GM23338 (cell line): ENCODE data around the gene PTPRN2. TPM values are rescaled to one million over a fixed set of nuclear protein-coding genes. Genes with fewer than 3 reads are reported as not detected.

Experiments used
- ATAC-seq: fragments of 200-7000 bp; cut with Tn5 transposase; 3 replicates; pipeline ENCODE4 v1.9.1; 2020
- DNase-seq: peaks from one replicate; pipeline ENCODE4 v3.0.0-alpha.2; 2015; ENCODE audit warnings: low spot score
- H2AFZ ChIP-seq: fragments of 200-600 bp; sonication (generic); 2 replicates; pipeline ENCODE4 v1.8.0; 2016; ENCODE audit warnings: antibody characterized with exemption, mild to moderate bottlenecking, moderate library complexity
- H3F3A ChIP-seq: fragments of 200-600 bp; sonication (generic); replicated peaks from 2 replicates; pipeline ENCODE4 v1.8.0; 2017; ENCODE audit warnings: antibody characterized with exemption, mixed run types, low read depth
- H3K27ac ChIP-seq: fragments of 200-600 bp; sonication (generic); 2 replicates; pipeline ENCODE4 v1.6.1; 2016; ENCODE audit warnings: low read depth
- H3K27me3 ChIP-seq: fragments of 200-600 bp; sonication (generic); 2 replicates; pipeline ENCODE4 v1.8.0; 2016; ENCODE audit warnings: mild to moderate bottlenecking, mixed run types, moderate library complexity; ENCODE audit not compliant: insufficient read depth
- H3K36me3 ChIP-seq: fragments of 200-600 bp; sonication (generic); 2 replicates; pipeline ENCODE4 v1.8.0; 2016; ENCODE audit warnings: mild to moderate bottlenecking; ENCODE audit not compliant: insufficient read depth
- H3K4me1 ChIP-seq: fragments of 200-600 bp; sonication (generic); 2 replicates; pipeline ENCODE4 v1.8.0; 2016; ENCODE audit warnings: mild to moderate bottlenecking, moderate library complexity; ENCODE audit not compliant: insufficient read depth
- H3K4me2 ChIP-seq: fragments of 200-600 bp; sonication (generic); 2 replicates; pipeline ENCODE4 v1.7.1; 2017; ENCODE audit warnings: mixed run types
- H3K4me3 ChIP-seq: fragments of 200-600 bp; sonication (generic); 2 replicates; pipeline ENCODE4 v1.6.1; 2016; ENCODE audit warnings: mixed run types
- H3K79me2 ChIP-seq: fragments of 200-600 bp; sonication (generic); replicated peaks from 2 replicates; pipeline ENCODE4 v1.8.0; 2017; ENCODE audit warnings: mild to moderate bottlenecking; ENCODE audit not compliant: insufficient read depth
- H3K9me2 ChIP-seq: fragments of 200-600 bp; sonication (generic); 2 replicates; pipeline ENCODE4 v1.8.0; 2017; ENCODE audit not compliant: insufficient read depth
- H4K20me1 ChIP-seq: fragments of 200-600 bp; sonication (generic); replicated peaks from 2 replicates; pipeline ENCODE4 v1.8.0; 2017; ENCODE audit warnings: mild to moderate bottlenecking; ENCODE audit not compliant: insufficient read depth
- H3K27ac Mint-ChIP-seq: 2 replicates; pipeline ENCODE4 v1.8.0; 2020; ENCODE audit warnings: inconsistent platforms, mild to moderate bottlenecking, moderate library complexity, mixed read lengths
- H3K27me3 Mint-ChIP-seq: 3 replicates; pipeline ENCODE4 v1.8.0; 2022; ENCODE audit warnings: low read depth, mild to moderate bottlenecking, moderate library complexity, mixed read lengths, inconsistent platforms; ENCODE audit not compliant: insufficient read depth, poor library complexity
- H3K36me3 Mint-ChIP-seq: 3 replicates; pipeline ENCODE4 v1.8.0; 2021; ENCODE audit warnings: low read depth, mild to moderate bottlenecking, inconsistent platforms, moderate library complexity, mixed read lengths
- H3K4me1 Mint-ChIP-seq: 3 replicates; pipeline ENCODE4 v1.8.0; 2020; ENCODE audit warnings: mild to moderate bottlenecking, inconsistent platforms, mixed read lengths
- H3K4me3 Mint-ChIP-seq: 3 replicates; pipeline ENCODE4 v1.8.0; 2021; ENCODE audit warnings: moderate library complexity, mild to moderate bottlenecking, inconsistent platforms, mixed read lengths
- H3K9me3 Mint-ChIP-seq: 3 replicates; pipeline ENCODE4 v1.8.0; 2020; ENCODE audit warnings: moderate library complexity, mild to moderate bottlenecking, inconsistent platforms, mixed read lengths
- CTCF ChIP-seq, 2 experiments: fragments of 200-600 bp in 1 of 2; sonication (generic) in 1 of 2; conservative IDR thresholded peaks; 2 replicates each; pipeline versions ENCODE4 v1.5.1 to v1.6.1; 2016 to 2017; ENCODE audit warnings: antibody characterized with exemption in 2 of 2, low read depth in 2 of 2, mild to moderate bottlenecking in 2 of 2, moderate library complexity in 1 of 2
- ETS1 ChIP-seq: IDR thresholded peaks from 2 replicates; pipeline ENCODE4 v1.6.1; 2016; ENCODE audit warnings: antibody characterized with exemption
- EZH2 ChIP-seq: fragments of 200-600 bp; sonication (generic); IDR thresholded peaks from one replicate; pipeline ENCODE4 v1.8.0; 2017; ENCODE audit warnings: antibody characterized with exemption, mild to moderate bottlenecking, low read depth; ENCODE audit not compliant: unreplicated experiment
- NANOG ChIP-seq: IDR thresholded peaks from 2 replicates; pipeline ENCODE4 v1.6.1; 2016; ENCODE audit warnings: antibody characterized with exemption, borderline replicate concordance
- REST ChIP-seq: IDR thresholded peaks from one replicate; pipeline ENCODE4 v1.6.1; 2018; ENCODE audit warnings: antibody characterized with exemption; ENCODE audit not compliant: unreplicated experiment
- ZNF462 ChIP-seq: fragments of 250-450 bp; sonication (Bioruptor Pico); IDR thresholded peaks from 2 replicates; pipeline ENCODE4 v1.5.0; 2020; ENCODE audit warnings: mild to moderate bottlenecking, moderate library complexity
- polyA plus RNA-seq: library from polyadenylated mRNA; unstranded; fragments of >200 nt; fragmentation: Nextera tagmentation; extraction: Ambion mirVana; gene quantifications from 2 replicates; pipeline ENCODE4 v1.2.1, GENCODE V29; 2016
- total RNA-seq: library from RNA; depleted of rRNA; stranded (reverse); fragments of >200 nt; shearing (Covaris generic); gene quantifications from 2 replicates; pipeline ENCODE4 v1.2.3, GENCODE V29; 2014

The PTPRN2 gene
- total and polyA plus RNA-seq, 2 experiments from 2014 or later = 0.87 to 4.0 TPM

- H3K4me2 ChIP-seq = no peak overlapping the region
- TF ChIP-seq CTCF (conservative IDR thresholded peaks at IDR 0.05; ENCODE audit: low read depth in 2 of 2) (no peak), NANOG (no peak), EZH2 (peak; percentile 58), REST (no peak)
- no peaks in the 10 kb centered on the region for H3K79me2 ChIP-seq
- H3K27me3 Mint-ChIP-seq = peaks cover 6% of the 10 kb centered on the region
- H3K9me2 ChIP-seq = no peaks in the 10 kb centered on the region
- H3K27ac ChIP-seq = no peak overlapping the region
- H3K4me3 Mint-ChIP-seq = no peak overlapping the region
- 0 out of 2 replicates have a peak, but pooled peaks cover 4% of the 10 kb centered on the region for H3K36me3 ChIP-seq
- H3K4me3 ChIP-seq = peak overlapping the region; percentile 26; the same call in 1 of the 2 replicates
- no peaks in the 10 kb centered on the region for H3K4me1 Mint-ChIP-seq
- H3K27me3 ChIP-seq = peaks cover 97% of the 10 kb centered on the region
- H3K27ac Mint-ChIP-seq = no peak overlapping the region
- H2AFZ ChIP-seq = no peak overlapping the region
- H3K9me3 Mint-ChIP-seq = peaks cover 69% of the 10 kb centered on the region
- H3K4me1 ChIP-seq = peaks cover 5% of the 10 kb centered on the region; the same call in 1 of the 2 replicates
- no peak for ATAC-seq
- no peaks in the 10 kb centered on the region for H3F3A ChIP-seq
- no peak for DNase-seq
- H3K36me3 Mint-ChIP-seq = peaks cover 43% of the 10 kb centered on the region
- H4K20me1 ChIP-seq = no peaks in the 10 kb centered on the region; the same call in 1 of the 2 replicates
Measured at GRCh38 chr7:157685430-157686284, 902.0 kb downstream of the PTPRN2 start.

- H3K27ac Mint-ChIP-seq = no peak overlapping the region
- H3K36me3 Mint-ChIP-seq = peaks cover 50% of the 10 kb centered on the region
- Histone ChIP-seq H3K36me3 (0 out of 2 replicates have a peak, but pooled peaks cover 4% of the 10 kb centered on the region), H3K79me2 (no peaks in the 10 kb centered on the region), H3K27me3 (peaks cover 97% of the 10 kb centered on the region), H3K4me2 (no peak overlapping the region), H3K9me2 (no peaks in the 10 kb centered on the region), H3K4me1 (peaks cover 5% of the 10 kb centered on the region; the same call in 1 of the 2 replicates), H3K27ac (no peak overlapping the region), H3K4me3 (peak overlapping the region; percentile 37; the same call in 1 of the 2 replicates), H3F3A (no peaks in the 10 kb centered on the region), H4K20me1 (no peaks in the 10 kb centered on the region; the same call in 1 of the 2 replicates), H2AFZ (no peak overlapping the region)
- H3K4me1 Mint-ChIP-seq = no peaks in the 10 kb centered on the region
- peaks cover 10% of the 10 kb centered on the region for H3K27me3 Mint-ChIP-seq
- DNase-seq (no peak), ATAC-seq (no peak)
- no peak overlapping the region for H3K4me3 Mint-ChIP-seq
- peaks cover 73% of the 10 kb centered on the region for H3K9me3 Mint-ChIP-seq
- TF ChIP-seq ETS1 (no peak), ZNF462 (CRISPR knock-in tag) (no peak), EZH2 (peak; percentile 12)
Measured at GRCh38 chr7:157684909-157685429, 902.7 kb downstream of the PTPRN2 start.
